OCI-LY3 (cell line): ENCODE data around the gene ARHGAP26.

ENCODE experiments used
- EZH2phosphoT487 ChIP-seq: fragments of 200-600 bp; shearing (Covaris generic); IDR thresholded peaks from 2 replicates; pipeline ENCODE4 v1.6.1; 2018; ENCODE audit warnings: antibody characterized with exemption, mixed run types, low read depth
- TF ChIP-seq, protein P1 (sequence below): fragments of 200-600, 300-600 bp; sonication (generic); IDR thresholded peaks from 2 replicates; pipeline ENCODE4 v1.5.1; 2014; ENCODE audit warnings: antibody characterized with exemption, low read length, low read depth

DNA sequence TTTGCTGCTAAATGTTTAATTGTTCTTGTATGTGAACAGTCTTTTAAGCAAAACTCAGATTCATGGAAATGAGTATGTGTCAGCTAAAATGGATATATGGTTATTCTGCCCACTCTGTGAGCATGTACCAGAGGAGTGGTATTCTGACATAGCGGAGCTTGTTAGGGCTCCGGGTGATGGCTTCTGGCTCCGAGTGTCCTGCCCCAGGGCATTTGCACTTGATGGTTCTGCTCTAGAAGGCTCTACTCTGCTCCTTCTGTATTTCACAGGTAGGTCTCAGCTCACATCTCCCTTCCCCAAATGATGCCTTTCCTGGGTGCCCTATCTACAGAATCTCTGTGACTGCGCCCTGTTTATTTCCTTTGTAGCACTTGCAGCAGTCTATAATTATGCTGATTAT, 113.3 kb downstream of the ARHGAP26 start:
- TF ChIP-seq, protein P1, sequence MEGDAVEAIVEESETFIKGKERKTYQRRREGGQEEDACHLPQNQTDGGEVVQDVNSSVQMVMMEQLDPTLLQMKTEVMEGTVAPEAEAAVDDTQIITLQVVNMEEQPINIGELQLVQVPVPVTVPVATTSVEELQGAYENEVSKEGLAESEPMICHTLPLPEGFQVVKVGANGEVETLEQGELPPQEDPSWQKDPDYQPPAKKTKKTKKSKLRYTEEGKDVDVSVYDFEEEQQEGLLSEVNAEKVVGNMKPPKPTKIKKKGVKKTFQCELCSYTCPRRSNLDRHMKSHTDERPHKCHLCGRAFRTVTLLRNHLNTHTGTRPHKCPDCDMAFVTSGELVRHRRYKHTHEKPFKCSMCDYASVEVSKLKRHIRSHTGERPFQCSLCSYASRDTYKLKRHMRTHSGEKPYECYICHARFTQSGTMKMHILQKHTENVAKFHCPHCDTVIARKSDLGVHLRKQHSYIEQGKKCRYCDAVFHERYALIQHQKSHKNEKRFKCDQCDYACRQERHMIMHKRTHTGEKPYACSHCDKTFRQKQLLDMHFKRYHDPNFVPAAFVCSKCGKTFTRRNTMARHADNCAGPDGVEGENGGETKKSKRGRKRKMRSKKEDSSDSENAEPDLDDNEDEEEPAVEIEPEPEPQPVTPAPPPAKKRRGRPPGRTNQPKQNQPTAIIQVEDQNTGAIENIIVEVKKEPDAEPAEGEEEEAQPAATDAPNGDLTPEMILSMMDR: no peak
- TF ChIP-seq EZH2phosphoT487: no peak
